Measurements from ENCODE around the gene CLMP. TPM values are rescaled to one million over a fixed set of nuclear protein-coding genes. Genes with fewer than 3 reads are reported as not detected.

The CLMP gene
- 42.0 TPM for total RNA-seq

GRCh38 chr11:123195188-123196059, at the start of gene CLMP:
Gene CLMP, minus strand, starts transcription at chr11:123195248. Its CDS starts 308 bp downstream, at chr11:123194940.
- DNase-seq = no peak

DNA sequence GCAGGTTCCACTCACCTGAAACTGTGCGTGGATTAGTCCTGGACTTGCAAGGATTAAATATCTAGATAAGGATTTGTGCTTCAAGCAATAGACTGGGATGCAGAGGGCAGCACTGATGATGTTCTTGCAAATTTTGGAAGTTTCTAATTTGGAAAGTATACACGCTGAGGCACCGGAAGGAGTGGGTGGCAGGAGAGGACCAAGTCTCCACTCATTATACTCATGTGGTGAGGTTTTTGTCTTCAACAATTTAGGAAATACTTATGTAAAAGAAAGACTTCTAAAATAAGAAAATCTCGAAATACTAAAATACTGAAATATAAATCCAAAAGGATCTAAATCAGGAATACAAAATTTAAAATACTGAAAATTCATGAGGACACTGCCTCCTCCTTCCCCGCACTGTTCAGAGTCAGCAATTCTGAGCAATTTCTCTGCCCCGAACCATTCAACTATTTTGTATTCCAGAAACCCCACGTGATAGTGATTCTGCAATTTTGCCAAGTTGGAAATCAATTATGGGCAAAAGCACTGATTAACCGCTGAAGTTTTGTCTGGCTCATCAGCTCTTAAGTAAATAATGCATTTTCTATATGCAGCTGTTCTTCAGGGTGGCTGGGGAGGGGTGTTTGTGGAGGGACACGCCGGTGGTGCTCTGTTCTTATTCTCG, 47.0 kb upstream of the CLMP start:
- no peak for DNase-seq

GRCh38 chr11:123241294-123241693, 46.2 kb upstream of the CLMP start:
- no peak for DNase-seq

- no peak for DNase-seq
Measured at GRCh38 chr11:123239191-123240150, 44.4 kb upstream of the CLMP start.

DNA sequence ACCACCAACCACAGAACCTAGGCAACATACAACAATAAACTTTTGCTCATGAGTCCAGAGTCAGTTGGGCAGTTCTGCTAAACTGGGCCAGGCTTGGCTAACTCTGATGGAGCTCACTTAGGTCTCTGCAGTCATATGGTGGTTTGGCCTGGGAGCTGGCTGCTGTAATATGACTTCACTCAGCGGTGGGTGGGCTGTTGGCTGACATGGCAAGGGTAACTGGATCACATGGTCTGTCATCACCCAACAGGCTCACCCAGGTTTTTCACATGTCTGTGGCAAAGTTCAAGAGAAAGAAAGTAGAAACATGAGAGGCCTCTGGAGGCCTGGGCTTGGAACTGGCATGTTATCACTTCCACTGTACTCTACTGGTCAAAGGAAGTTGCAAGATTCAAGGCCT, 43.2 kb upstream of the CLMP start:
- DNase-seq = no peak

- DNase-seq = no peak
Measured at GRCh38 chr11:123236879-123237278, 41.8 kb upstream of the CLMP start.

GRCh38 chr11:123235656-123236261, 40.7 kb upstream of the CLMP start:
- DNase-seq = no peak

GRCh38 chr11:123235117-123235655, 40.1 kb upstream of the CLMP start:
- no peak for DNase-seq

- no peak for DNase-seq
Measured at GRCh38 chr11:123233975-123234334, 38.9 kb upstream of the CLMP start.

GRCh38 chr11:123233280-123233974, 38.4 kb upstream of the CLMP start:
- no peak for DNase-seq

DNA sequence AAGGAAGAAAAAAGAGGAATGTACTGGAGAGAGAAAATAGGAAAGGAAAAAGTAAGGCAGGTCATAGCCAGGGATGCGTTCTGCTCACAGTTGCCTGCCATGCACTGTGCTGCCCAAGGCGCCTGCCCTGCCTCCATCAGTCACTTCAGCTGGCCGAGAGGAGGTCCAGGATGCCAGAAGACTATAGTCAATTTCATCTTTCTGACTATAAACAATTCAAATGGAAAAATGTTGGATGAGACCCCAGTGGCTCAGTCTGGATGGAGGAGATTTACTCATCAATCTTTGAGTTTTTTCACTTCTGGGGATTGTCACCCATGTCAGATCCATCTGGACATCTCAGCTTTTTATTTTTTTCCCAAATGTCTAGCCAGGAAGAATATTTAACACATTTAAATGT, 36.7 kb upstream of the CLMP start:
- no peak for DNase-seq

DNA sequence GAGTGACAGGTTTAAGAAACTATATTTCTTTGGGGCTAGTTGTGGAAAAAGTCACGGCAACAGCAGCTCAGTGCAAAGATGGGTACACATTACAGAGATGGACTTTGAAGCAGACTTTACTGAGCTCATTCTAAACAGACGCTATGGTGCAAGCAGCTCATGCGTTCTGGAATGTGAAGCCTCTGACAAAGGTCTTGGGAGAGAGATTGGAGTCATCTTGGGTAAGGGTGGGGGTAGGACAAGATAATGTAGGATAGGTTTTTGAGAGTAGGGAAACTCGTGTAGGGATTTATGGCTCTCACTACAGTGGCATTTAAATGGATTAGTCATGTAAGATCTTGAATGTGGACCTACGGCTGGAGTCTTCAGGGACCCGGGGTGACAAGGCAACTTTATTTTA, 36.2 kb upstream of the CLMP start:
- DNase-seq = no peak

DNA sequence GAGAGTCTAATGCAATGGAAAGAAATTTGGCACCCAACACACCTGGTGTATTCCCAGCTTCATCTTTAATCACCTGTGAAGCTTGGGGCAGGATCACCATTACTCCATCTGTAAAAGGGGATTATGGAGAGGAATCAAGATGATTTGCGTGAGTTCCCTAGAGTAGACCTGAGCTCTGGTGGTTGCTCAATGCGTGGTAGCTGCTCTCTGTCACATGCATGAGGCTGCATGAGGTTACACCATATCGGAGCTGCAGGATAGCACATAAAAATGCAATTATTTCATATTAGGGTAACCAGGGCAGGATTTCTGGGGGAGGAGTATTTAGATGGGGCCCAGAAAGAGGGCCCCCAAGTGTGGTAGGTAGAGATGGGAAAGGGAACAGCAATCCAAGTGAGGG, 35.3 kb upstream of the CLMP start:
- DNase-seq = no peak

DNA sequence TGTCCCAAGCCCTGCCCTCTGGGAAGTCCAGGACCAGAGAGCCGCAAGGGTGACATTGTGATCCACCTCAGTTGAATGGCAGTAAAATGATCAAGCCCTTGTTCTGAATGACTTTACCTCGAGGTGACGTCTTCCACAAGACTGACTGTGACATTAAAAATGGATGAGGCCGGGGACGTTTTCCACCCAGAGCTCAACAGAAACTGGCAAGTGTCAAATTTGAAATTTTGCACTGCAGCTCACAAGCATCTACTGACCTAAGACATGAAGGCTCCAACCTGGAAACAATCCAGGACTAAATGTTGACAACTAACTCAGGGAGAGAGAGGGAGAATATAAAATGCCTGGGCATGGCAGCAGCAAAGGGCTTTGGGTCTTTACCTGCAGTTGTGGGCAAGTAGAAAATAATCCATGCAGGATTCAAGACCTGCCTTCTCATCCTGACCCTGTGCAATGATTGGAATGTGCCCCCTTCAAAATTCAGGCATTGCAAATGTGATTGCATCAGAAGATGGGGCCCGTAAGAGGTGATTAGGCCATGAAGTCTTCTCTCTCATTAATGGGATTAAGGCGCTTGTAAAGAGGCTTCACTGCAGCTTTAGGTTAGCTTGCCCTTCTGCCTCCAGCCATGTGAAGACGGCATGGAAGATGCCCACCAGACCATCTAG, 33.6 kb upstream of the CLMP start:
- no peak for DNase-seq

DNA sequence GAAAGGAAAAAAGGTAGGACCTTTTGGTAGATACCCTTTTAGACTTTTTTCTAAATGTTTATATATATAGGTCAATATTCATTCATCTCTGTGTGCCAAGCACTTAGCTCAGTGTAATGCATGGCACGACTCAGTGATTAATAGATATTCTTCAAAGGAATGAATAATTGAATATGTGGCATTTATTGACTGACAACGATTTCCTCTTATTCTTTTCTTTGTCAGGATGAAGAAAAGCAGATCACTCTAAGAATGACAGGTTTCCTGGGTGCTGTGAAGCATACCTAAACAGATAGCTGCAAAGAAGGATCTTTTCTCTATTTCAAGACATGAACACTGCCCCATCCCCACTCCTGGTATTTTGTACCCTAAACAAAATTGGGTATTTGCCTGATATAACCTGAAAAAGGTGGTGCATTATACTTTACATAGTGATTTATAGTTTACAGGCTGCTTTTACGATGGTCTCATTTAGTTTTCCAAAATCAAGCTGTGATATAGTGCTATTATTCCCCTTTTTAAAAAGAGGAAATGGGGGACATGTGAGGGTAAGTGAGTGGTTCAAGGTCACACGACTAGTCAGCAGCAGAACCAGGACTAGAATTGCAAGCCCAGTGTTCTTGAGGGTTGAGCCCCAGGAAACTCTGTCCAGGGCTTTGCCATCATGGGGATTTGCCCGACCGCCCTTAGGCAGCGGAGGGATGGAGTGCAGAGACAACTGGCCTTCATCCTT, 32.9 kb upstream of the CLMP start:
- DNase-seq = no peak

- DNase-seq = no peak
Measured at GRCh38 chr11:123221584-123221983, 26.5 kb upstream of the CLMP start.

- no peak for DNase-seq
Measured at GRCh38 chr11:123221096-123221561, 26.1 kb upstream of the CLMP start.

- DNase-seq = no peak
Measured at GRCh38 chr11:123219066-123219690, 24.1 kb upstream of the CLMP start.

DNA sequence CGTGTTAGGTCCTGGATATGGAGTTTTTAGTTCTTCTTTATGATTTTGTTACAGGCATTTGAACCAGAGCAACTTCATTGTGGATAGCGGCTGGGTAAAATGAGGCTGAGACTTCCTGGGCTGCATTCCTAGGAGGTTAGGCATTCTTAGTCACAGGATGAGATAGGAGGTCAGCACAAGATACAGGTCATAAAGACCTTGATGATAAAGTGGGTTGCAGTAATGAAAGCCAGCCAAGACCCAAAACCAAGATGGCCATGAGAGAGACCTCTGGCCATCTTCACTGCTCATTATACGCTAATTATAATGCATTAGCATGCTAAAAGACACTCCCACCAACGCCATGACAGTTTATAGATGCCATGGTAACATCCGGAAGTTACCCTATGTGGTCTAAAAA, 23.4 kb upstream of the CLMP start:
- no peak for DNase-seq

Measured in occipital lobe (tissue), 2 donors.